ENCODE data around the gene OGDH.

GRCh38 chr7:44615793-44616192 is 9.4 kb downstream of the OGDH start:
- TF ChIP-seq ZNF274 (IDR thresholded peaks at IDR 0.05; ENCODE audit: low read depth, low read length) (no peak), YY1 (IDR thresholded peaks at IDR 0.05; ENCODE audit: insufficient read depth, insufficient read length) (no peak)

Data from NT2/D1 (cell line).